Breast epithelium (tissue), 3 donors: ENCODE results near the gene CX3CR1.

Source experiments
- POLR2AphosphoS5 ChIP-seq, 3 donors: sonication (generic); formaldehyde crosslinking; IDR thresholded peaks; one replicate each; pipeline ENCODE4 v1.6.1; 2017; ENCODE audit warnings: antibody characterized with exemption in 3 of 3
- TF ChIP-seq, protein P1 (sequence below), 3 donors: fragments of 450-650 bp; IDR thresholded peaks; one replicate each; pipeline ENCODE4 v1.5.1; 2016 to 2017; ENCODE audit warnings: antibody characterized with exemption in 3 of 3, mild to moderate bottlenecking in 3 of 3, moderate library complexity in 3 of 3

GRCh38 chr3:39269528-39269927 is 10.3 kb downstream of the CX3CR1 start:
- TF ChIP-seq, protein P1, sequence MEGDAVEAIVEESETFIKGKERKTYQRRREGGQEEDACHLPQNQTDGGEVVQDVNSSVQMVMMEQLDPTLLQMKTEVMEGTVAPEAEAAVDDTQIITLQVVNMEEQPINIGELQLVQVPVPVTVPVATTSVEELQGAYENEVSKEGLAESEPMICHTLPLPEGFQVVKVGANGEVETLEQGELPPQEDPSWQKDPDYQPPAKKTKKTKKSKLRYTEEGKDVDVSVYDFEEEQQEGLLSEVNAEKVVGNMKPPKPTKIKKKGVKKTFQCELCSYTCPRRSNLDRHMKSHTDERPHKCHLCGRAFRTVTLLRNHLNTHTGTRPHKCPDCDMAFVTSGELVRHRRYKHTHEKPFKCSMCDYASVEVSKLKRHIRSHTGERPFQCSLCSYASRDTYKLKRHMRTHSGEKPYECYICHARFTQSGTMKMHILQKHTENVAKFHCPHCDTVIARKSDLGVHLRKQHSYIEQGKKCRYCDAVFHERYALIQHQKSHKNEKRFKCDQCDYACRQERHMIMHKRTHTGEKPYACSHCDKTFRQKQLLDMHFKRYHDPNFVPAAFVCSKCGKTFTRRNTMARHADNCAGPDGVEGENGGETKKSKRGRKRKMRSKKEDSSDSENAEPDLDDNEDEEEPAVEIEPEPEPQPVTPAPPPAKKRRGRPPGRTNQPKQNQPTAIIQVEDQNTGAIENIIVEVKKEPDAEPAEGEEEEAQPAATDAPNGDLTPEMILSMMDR (IDR thresholded peaks at IDR 0.05) = no peak
- no peak for TF ChIP-seq POLR2AphosphoS5 (IDR thresholded peaks at IDR 0.05)
